Activated CD4-positive, alpha-beta memory T cell treated with anti-CD3 and anti-CD28 coated beads, Interleukin-2, amount 10 ng/mL, durations not matched to agents 7 days and 5 days (primary cell): ENCODE data around the gene ARHGEF5. TPM values are rescaled to one million over a fixed set of nuclear protein-coding genes. Genes with fewer than 3 reads are reported as not detected.
A peak's percentile ranks its signal among the peaks of the same experiment; 100 is the strongest.
"Not testable (repeated sequence)": the region's sequence is repeated elsewhere in the genome, so short reads cannot be mapped to it uniquely, and the experiment has no call there.

Source experiments
- CTCF ChIA-PET: fragments of 350-600 bp; sonication (Branson Sonifier 250); formaldehyde crosslinking; loops from one replicate; lab custom pipeline; 2021; ENCODE audit warnings: antibody characterized with exemption, inconsistent platforms; lab: Charles Lee
- POLR2A ChIA-PET: fragments of 350-600 bp; sonication (Branson Sonifier 250); formaldehyde crosslinking; loops from one replicate; lab custom pipeline; 2021; ENCODE audit warnings: antibody characterized with exemption; lab: Charles Lee
- DNase-seq: peaks from one replicate; pipeline ENCODE4 v3.0.0-alpha.2; 2020
- H3K27ac Mint-ChIP-seq: one replicate; pipeline ENCODE4 v1.8.0; 2021; ENCODE audit warnings: mild to moderate bottlenecking, mixed read lengths
- H3K27me3 Mint-ChIP-seq: one replicate; pipeline ENCODE4 v1.8.0; 2021; ENCODE audit warnings: mixed read lengths
- H3K36me3 Mint-ChIP-seq: one replicate; pipeline ENCODE4 v1.8.0; 2021; ENCODE audit warnings: low read depth, mixed read lengths
- H3K4me1 Mint-ChIP-seq: one replicate; pipeline ENCODE4 v1.8.0; 2021; ENCODE audit warnings: mixed read lengths
- H3K4me3 Mint-ChIP-seq: one replicate; pipeline ENCODE4 v1.8.0; 2021; ENCODE audit warnings: mild to moderate bottlenecking, mixed read lengths
- H3K9me3 Mint-ChIP-seq: one replicate; pipeline ENCODE4 v1.8.0; 2021; ENCODE audit warnings: mixed read lengths
- total RNA-seq, 2 experiments: library from RNA; stranded (reverse); gene quantifications; one replicate each; pipeline ENCODE4 v1.2.3, GENCODE V29; 2021

ARHGEF5 gene
- total RNA-seq, 2 experiments from 2014 or later: 10.4 to 11.1 TPM

DNA sequence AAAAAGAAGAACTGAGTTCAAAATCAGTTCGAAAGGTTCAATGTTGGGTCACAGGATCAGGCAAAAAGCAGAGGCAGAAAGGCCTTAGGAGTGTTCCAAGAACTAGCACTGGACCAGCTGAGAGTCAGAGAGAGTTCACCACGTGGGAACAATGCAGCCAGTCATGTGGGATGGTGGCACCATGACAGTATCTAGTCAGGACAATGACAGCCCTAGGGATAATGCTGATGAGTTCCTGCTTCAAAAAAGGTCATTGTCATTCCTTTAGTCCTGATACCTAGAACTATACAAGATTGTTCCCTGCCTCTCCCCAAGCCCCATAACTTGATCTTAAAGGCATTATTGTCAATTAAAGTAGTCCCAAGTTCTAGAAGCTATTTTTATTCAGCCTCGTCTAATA is 3.5 kb upstream of the ARHGEF5 start:
- DNase-seq, H3K27ac Mint-ChIP-seq, H3K36me3 Mint-ChIP-seq, POLR2A ChIA-PET, H3K4me3 Mint-ChIP-seq, H3K9me3 Mint-ChIP-seq, H3K27me3 Mint-ChIP-seq, CTCF ChIA-PET: not testable (repeated sequence)
- H3K4me1 Mint-ChIP-seq: peaks cover 11% of the 10 kb centered on the region

DNA sequence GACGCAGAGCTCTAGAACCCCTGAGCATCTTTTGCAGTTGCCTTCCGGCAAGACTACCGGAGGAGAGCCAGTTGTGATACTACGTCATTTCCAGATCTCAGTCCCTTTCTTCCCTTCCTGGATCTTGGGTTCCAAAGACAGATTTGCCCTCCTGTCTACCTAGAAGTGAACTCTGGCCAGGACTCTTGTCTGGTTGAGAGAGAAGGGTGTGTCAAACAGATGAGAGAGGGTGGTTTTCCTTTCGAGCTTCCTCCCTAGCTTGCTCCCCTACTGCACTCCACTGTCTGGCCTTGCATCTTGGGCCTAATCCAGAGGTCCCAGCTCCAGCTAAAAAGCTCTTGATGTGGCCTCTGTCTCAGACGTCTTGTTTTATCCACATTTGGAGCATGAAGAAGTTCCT is 983 bp downstream of the ARHGEF5 start:
- DNase-seq, H3K4me3 Mint-ChIP-seq, CTCF ChIA-PET: not testable (repeated sequence)

DNA sequence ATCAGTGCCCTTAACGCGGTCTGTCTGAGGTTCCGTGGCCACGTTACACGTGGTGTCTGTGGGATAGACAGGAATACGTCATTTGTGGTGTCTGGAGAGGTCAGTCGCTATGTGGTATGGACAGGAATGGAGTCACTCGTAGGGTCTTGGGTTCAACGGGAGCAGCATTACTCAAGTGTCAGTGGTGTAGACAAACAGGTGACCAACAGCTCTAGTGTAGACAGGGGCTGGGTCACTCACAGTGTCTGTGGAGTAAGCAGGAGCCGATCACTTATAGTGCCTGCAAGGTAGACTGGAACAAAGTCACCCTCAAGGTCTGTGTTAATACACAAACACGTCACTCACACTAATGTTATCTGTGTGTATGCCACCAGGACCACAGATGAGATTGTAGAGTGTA is 1.7 kb downstream of the ARHGEF5 start:
- H3K9me3 Mint-ChIP-seq, H3K36me3 Mint-ChIP-seq, H3K27me3 Mint-ChIP-seq, DNase-seq, CTCF ChIA-PET, POLR2A ChIA-PET, H3K4me3 Mint-ChIP-seq, H3K27ac Mint-ChIP-seq: not testable (repeated sequence)
- peaks cover 11% of the 10 kb centered on the region for H3K4me1 Mint-ChIP-seq

More for the DNA sequence above, 983 bp downstream of the ARHGEF5 start:
- H3K27me3 Mint-ChIP-seq, H3K9me3 Mint-ChIP-seq, POLR2A ChIA-PET, H3K36me3 Mint-ChIP-seq, H3K27ac Mint-ChIP-seq: not testable (repeated sequence)
- peaks cover 11% of the 10 kb centered on the region for H3K4me1 Mint-ChIP-seq

DNA sequence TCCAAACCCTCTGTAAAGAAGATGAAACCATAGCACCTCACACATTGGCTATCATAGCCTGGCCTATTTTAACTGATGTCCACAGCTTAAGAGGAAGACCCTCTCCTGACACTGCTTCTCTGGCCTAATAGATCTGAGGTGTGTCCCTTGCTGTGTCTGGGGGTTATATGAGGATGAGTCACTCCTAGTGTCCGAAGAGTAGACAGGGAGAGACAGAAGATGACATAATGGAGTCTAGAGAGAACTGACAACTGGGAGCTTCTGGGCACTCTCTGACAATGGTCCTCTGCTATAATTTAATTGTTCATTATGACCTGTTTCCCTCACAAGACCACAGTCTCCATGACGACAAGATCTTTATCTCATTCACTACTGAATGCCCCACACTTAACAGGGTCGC is 6.9 kb downstream of the ARHGEF5 start:
- CTCF ChIA-PET, H3K4me1 Mint-ChIP-seq, H3K4me3 Mint-ChIP-seq, H3K9me3 Mint-ChIP-seq, H3K27me3 Mint-ChIP-seq, H3K27ac Mint-ChIP-seq, H3K36me3 Mint-ChIP-seq, DNase-seq, POLR2A ChIA-PET: not testable (repeated sequence)

- H3K27ac Mint-ChIP-seq, H3K4me3 Mint-ChIP-seq, POLR2A ChIA-PET, H3K36me3 Mint-ChIP-seq, H3K4me1 Mint-ChIP-seq, DNase-seq, H3K9me3 Mint-ChIP-seq, CTCF ChIA-PET, H3K27me3 Mint-ChIP-seq: not testable (repeated sequence)
Measured at GRCh38 chr7:144365523-144365922, 10.3 kb downstream of the ARHGEF5 start.

GRCh38 chr7:144367250-144367649 is 12.0 kb downstream of the ARHGEF5 start:
- CTCF ChIA-PET, H3K27me3 Mint-ChIP-seq, H3K36me3 Mint-ChIP-seq, H3K4me3 Mint-ChIP-seq, POLR2A ChIA-PET, H3K4me1 Mint-ChIP-seq, DNase-seq, H3K27ac Mint-ChIP-seq, H3K9me3 Mint-ChIP-seq: not testable (repeated sequence)

GRCh38 chr7:144369221-144369620 is 14.0 kb downstream of the ARHGEF5 start:
- H3K27ac Mint-ChIP-seq, H3K27me3 Mint-ChIP-seq, POLR2A ChIA-PET, H3K4me3 Mint-ChIP-seq, CTCF ChIA-PET, H3K36me3 Mint-ChIP-seq, H3K4me1 Mint-ChIP-seq, DNase-seq, H3K9me3 Mint-ChIP-seq: not testable (repeated sequence)

DNA sequence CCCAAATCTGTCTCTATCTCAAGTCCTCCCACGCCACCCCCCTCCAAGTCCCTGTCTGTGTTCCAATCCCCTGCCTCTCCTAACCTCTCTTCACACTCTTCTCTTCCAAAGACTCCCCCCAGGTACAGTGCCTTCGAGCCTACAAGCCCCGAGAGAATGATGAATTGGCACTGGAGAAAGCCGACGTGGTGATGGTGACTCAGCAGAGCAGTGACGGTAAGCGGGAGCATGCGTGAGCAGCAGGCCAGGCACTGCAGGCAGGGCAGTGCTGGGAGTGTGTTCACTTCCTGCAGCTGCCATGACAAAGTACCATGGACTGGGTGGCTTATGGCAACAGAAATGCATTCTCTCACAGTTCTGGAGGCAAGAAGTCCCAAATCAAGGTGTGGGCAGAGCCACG is 23.4 kb downstream of the ARHGEF5 start:
- H3K4me3 Mint-ChIP-seq: no peak overlapping the region
- no peak overlapping the region for H3K27ac Mint-ChIP-seq
- H3K27me3 Mint-ChIP-seq: no peaks in the 10 kb centered on the region
- DNase-seq: no peak
- ChIA-PET POLR2A (no interaction called here), CTCF (interaction anchor here (1.2 kb wide), 1 partner anchor 13 kb away, joined by 3 read pairs; no protein-coding TSS in a partner anchor)
- no peaks in the 10 kb centered on the region for H3K9me3 Mint-ChIP-seq
- H3K36me3 Mint-ChIP-seq: peaks cover 18% of the 10 kb centered on the region
- H3K4me1 Mint-ChIP-seq: no peaks in the 10 kb centered on the region

DNA sequence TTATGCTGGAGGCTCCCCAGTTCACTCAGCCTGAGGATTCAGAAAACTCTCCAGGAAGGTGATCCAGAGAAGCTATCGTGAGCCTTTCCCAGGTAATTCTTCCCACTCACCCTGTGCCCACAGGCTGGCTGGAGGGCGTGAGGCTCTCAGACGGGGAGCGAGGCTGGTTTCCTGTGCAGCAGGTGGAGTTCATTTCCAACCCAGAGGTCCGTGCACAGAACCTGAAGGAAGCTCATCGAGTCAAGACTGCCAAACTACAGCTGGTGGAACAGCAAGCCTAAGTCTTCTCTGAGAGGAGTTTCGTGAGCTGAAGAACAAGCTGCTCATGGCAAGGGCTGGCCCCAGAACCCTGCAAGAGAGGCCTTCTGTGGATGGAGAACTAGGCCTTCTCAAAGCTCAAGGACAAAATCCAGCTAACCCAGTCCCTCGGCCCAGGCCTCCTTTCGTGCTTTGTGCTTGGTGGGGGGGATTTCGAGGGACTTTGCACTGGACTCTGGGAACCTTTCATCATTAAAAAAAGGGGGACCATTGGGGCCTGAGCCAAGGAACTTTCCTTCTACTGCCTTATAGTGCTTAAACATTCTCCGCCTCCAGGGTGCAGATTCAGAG is 24.7 kb downstream of the ARHGEF5 start:
- peaks cover 8% of the 10 kb centered on the region for H3K4me1 Mint-ChIP-seq
- H3K36me3 Mint-ChIP-seq: peaks cover 18% of the 10 kb centered on the region
- H3K27ac Mint-ChIP-seq: no peak overlapping the region
- ChIA-PET CTCF (interaction anchor here (0.8 to 1.2 kb wide), 2 partner anchors 12 to 14 kb away, joined by 3 read pairs; no protein-coding TSS in a partner anchor), POLR2A (no interaction called here)
- H3K9me3 Mint-ChIP-seq: no peaks in the 10 kb centered on the region
- no peaks in the 10 kb centered on the region for H3K27me3 Mint-ChIP-seq
- no peak overlapping the region for H3K4me3 Mint-ChIP-seq
- no peak for DNase-seq

DNA sequence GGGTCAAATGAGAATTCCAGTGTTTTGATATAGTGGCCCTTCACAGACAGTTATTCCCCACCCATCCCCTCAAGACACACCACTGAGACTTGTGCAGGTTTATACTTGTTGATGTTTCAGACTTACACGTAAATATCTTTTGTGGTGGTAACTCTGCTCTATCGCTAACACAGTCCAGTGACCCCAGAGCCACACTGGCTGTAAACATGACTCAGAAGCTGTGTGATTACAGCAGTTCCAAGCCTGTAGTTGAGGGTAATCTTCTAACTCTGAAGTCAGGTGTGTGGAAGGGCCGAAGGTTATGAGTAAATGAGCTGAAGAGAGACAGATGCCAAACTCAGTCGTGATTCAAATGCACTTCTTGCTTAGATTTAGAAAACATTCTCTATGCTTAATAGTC is 28.9 kb downstream of the ARHGEF5 start:
- ChIA-PET POLR2A (no interaction called here), CTCF (no interaction called here)
- Mint-ChIP-seq H3K9me3 (no peaks in the 10 kb centered on the region), H3K27me3 (no peaks in the 10 kb centered on the region), H3K4me1 (peaks cover 8% of the 10 kb centered on the region), H3K27ac (no peak overlapping the region), H3K36me3 (peaks cover 5% of the 10 kb centered on the region), H3K4me3 (no peak overlapping the region)
- DNase-seq: no peak

DNA sequence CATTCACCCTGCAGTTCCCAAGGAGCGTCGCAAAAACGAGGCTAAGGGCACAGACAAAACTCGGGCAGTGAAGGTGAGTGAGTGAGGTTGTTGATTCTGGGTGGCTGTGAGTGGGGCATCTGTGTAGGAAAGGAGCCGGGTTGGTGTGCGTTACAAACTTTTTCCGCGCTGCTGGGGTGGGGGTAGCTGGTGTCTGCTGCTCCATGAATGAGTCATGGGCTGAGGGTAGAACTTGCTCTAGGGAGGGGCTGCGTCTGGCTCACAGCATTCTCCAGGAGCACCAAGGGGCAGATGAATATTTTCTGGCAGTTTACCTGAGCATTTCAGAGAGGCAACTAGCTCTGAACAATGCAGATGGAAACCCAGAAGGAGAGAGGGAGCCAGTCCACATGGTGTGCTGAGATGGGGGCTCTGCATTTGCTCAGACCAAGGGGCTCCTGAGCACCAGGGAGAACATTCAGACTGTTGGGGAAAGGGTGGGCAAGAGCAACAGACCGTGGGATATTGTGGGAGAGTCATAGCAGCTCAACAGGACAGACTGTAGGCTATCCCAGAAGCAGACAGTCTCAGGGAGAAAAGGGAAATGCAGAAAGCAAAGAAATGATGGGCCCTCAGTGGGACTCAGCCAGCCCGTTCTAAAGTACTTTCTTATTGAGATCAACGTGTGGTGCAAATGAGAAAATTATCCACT is 29.5 kb downstream of the ARHGEF5 start:
- DNase-seq: peak; percentile 25
- ChIA-PET POLR2A (no interaction called here), CTCF (no interaction called here)
- H3K9me3 Mint-ChIP-seq: no peaks in the 10 kb centered on the region
- peaks cover 8% of the 10 kb centered on the region for H3K4me1 Mint-ChIP-seq
- H3K27ac Mint-ChIP-seq: no peak overlapping the region
- no peak overlapping the region for H3K4me3 Mint-ChIP-seq
- peaks cover 5% of the 10 kb centered on the region for H3K36me3 Mint-ChIP-seq
- H3K27me3 Mint-ChIP-seq: no peaks in the 10 kb centered on the region

- no peaks in the 10 kb centered on the region for H3K36me3 Mint-ChIP-seq
- no peaks in the 10 kb centered on the region for H3K27me3 Mint-ChIP-seq
- ChIA-PET CTCF (interaction anchor here (1.4 kb wide), 1 partner anchor 259 kb away, joined by 3 read pairs; no protein-coding TSS in a partner anchor), POLR2A (no interaction called here)
- H3K27ac Mint-ChIP-seq: no peak overlapping the region
- no peak for DNase-seq
- no peaks in the 10 kb centered on the region for H3K9me3 Mint-ChIP-seq
- H3K4me3 Mint-ChIP-seq: no peak overlapping the region
- H3K4me1 Mint-ChIP-seq: peaks cover 9% of the 10 kb centered on the region
Measured at GRCh38 chr7:144386741-144387140, 31.5 kb downstream of the ARHGEF5 start.

- ChIA-PET CTCF (no interaction called here), POLR2A (no interaction called here)
- DNase-seq: no peak
- Mint-ChIP-seq H3K27me3 (peaks cover 1% of the 10 kb centered on the region), H3K36me3 (no peaks in the 10 kb centered on the region), H3K4me1 (peaks cover 13% of the 10 kb centered on the region), H3K9me3 (no peaks in the 10 kb centered on the region), H3K27ac (no peak overlapping the region), H3K4me3 (no peak overlapping the region)
Measured at GRCh38 chr7:144388950-144389349, 33.7 kb downstream of the ARHGEF5 start.

- no peaks in the 10 kb centered on the region for H3K9me3 Mint-ChIP-seq
- H3K27ac Mint-ChIP-seq: no peak overlapping the region
- ChIA-PET POLR2A (no interaction called here), CTCF (interaction anchor here (1.9 kb wide), 1 partner anchor 11 kb away, joined by 8 read pairs; no protein-coding TSS in a partner anchor)
- H3K27me3 Mint-ChIP-seq: peaks cover 3% of the 10 kb centered on the region
- H3K36me3 Mint-ChIP-seq: no peaks in the 10 kb centered on the region
- DNase-seq: no peak
- H3K4me3 Mint-ChIP-seq: no peak overlapping the region
- H3K4me1 Mint-ChIP-seq: peaks cover 5% of the 10 kb centered on the region
Measured at GRCh38 chr7:144390481-144390880, 35.3 kb downstream of the ARHGEF5 start.
